SK-N-SH (cell line): Measurements from ENCODE around the gene HSPBP1.

Source experiments
- CTCF ChIP-seq: fragments of 200-600 bp; sonication (generic); IDR thresholded peaks from 2 replicates; pipeline ENCODE4 v1.6.1; 2017; ENCODE audit warnings: antibody characterized with exemption, mild to moderate bottlenecking, moderate library complexity
- ELF1 ChIP-seq: IDR thresholded peaks from 2 replicates; pipeline ENCODE4 v1.4.0; 2012
- USF1 ChIP-seq: IDR thresholded peaks from 2 replicates; pipeline ENCODE4 v1.4.0; 2012; ENCODE audit warnings: low read depth, borderline replicate concordance

DNA sequence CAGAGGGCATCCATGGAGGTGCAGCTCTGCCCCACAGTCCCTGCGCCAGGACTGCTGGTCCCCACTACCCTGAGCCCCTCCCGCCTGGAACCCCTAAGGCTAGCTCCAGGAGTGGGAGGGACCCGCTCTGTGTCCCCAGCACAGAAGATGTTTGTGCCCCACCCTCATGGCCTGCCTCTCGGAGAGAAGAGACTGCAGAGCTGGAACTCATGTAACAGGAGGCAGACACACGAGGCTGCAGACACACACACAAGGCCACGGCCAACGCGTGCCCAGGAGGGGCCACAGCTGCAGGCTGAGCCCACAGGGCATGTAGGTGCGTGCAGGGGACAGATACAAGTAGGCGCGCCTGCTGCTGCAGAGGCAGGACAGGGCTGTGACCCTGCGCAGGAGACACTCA is 40.9 kb downstream of the HSPBP1 start:
- no peak for TF ChIP-seq ELF1
- no peak for TF ChIP-seq CTCF
- no peak for TF ChIP-seq USF1
